Superior temporal gyrus (tissue), 1 donor: ENCODE measurements around the gene ATP7B.
"Not testable (repeated sequence)": the region's sequence is repeated elsewhere in the genome, so short reads cannot be mapped to it uniquely, and the experiment has no call there.

ENCODE experiments used
- DNase-seq: peaks from one replicate; pipeline ENCODE4 v3.0.0-alpha.2; 2016; ENCODE audit errors: extremely low spot score

ATP7B gene

GRCh38 chr13:52006523-52007245 lies 4.6 kb downstream of the ATP7B start:
- no peak for DNase-seq

- no peak for DNase-seq
Measured at GRCh38 chr13:52005841-52006522, 5.3 kb downstream of the ATP7B start.

GRCh38 chr13:52004511-52005170 lies 6.6 kb downstream of the ATP7B start:
- DNase-seq, result peak; percentile 29

GRCh38 chr13:52003541-52003940 lies 7.7 kb downstream of the ATP7B start:
- DNase-seq, result no peak

- DNase-seq, result no peak
Measured at GRCh38 chr13:52002361-52002760, 8.9 kb downstream of the ATP7B start.

- DNase-seq, result peak; percentile 71
Measured at GRCh38 chr13:52001120-52001731, 10.0 kb downstream of the ATP7B start.

- no peak for DNase-seq
Measured at GRCh38 chr13:51999921-52000320, 11.3 kb downstream of the ATP7B start.

- DNase-seq, result peak; percentile 47
Measured at GRCh38 chr13:51999510-51999911, 11.7 kb downstream of the ATP7B start.

GRCh38 chr13:51998723-51999509 lies 12.3 kb downstream of the ATP7B start:
- no peak for DNase-seq

- DNase-seq, result no peak
Measured at GRCh38 chr13:51997641-51998330, 13.5 kb downstream of the ATP7B start.

GRCh38 chr13:51997186-51997585 lies 14.1 kb downstream of the ATP7B start:
- no peak for DNase-seq

- DNase-seq, result no peak
Measured at GRCh38 chr13:51996641-51997040, 14.6 kb downstream of the ATP7B start.

GRCh38 chr13:51995677-51996551 lies 15.3 kb downstream of the ATP7B start:
- peak; percentile 61 for DNase-seq

GRCh38 chr13:51993713-51994112 lies 17.5 kb downstream of the ATP7B start:
- no peak for DNase-seq

- DNase-seq, result no peak
Measured at GRCh38 chr13:51988988-51989618, 22.1 kb downstream of the ATP7B start.

GRCh38 chr13:51984904-51985303 lies 26.3 kb downstream of the ATP7B start:
- not testable (repeated sequence) for DNase-seq

GRCh38 chr13:51983292-51983691 lies 28.0 kb downstream of the ATP7B start:
- not testable (repeated sequence) for DNase-seq

GRCh38 chr13:51981355-51981754 lies 29.9 kb downstream of the ATP7B start:
- no peak for DNase-seq

- DNase-seq, result no peak
Measured at GRCh38 chr13:51980908-51981307, 30.3 kb downstream of the ATP7B start.
